Right lobe of liver (tissue), 4 donors: Measurements from ENCODE around the gene ECD.

ENCODE experiments used
- CTCF ChIP-seq, 4 donors: fragments of 200-600 bp in 3 of 4; fragments of 450-650 bp in 1 of 4; IDR thresholded peaks; one replicate each; pipeline versions ENCODE4 v1.5.1 to v1.8.0; 2016 to 2022; ENCODE audit warnings: antibody characterized with exemption in 4 of 4, mild to moderate bottlenecking in 2 of 4
- POLR2A ChIP-seq: fragments of 450-650 bp; IDR thresholded peaks from one replicate; pipeline ENCODE4 v1.6.1; 2017; ENCODE audit warnings: antibody characterized with exemption, mild to moderate bottlenecking
- donor health status: DM: no; HTN: no; CAD: no.
- donor health status: DM: no; HTN: no; CAD: no.
- donor health status: DM: no; HTN: yes; CAD: no.

GRCh38 chr10:73163096-73163495 lies 4.7 kb downstream of the ECD start:
- TF ChIP-seq CTCF (IDR thresholded peaks at IDR 0.05) (no peak), POLR2A (no peak)
